Glomerular visceral epithelial cell (primary cell): Measurements from ENCODE around the gene ACAD9.
"Not testable (repeated sequence)": the region's sequence is repeated elsewhere in the genome, so short reads cannot be mapped to it uniquely, and the experiment has no call there.

Source experiments
- DNase-seq: peaks from one replicate; pipeline ENCODE4 v3.0.0-alpha.2; 2016; ENCODE audit errors: extremely low spot score

The ACAD9 gene

DNA sequence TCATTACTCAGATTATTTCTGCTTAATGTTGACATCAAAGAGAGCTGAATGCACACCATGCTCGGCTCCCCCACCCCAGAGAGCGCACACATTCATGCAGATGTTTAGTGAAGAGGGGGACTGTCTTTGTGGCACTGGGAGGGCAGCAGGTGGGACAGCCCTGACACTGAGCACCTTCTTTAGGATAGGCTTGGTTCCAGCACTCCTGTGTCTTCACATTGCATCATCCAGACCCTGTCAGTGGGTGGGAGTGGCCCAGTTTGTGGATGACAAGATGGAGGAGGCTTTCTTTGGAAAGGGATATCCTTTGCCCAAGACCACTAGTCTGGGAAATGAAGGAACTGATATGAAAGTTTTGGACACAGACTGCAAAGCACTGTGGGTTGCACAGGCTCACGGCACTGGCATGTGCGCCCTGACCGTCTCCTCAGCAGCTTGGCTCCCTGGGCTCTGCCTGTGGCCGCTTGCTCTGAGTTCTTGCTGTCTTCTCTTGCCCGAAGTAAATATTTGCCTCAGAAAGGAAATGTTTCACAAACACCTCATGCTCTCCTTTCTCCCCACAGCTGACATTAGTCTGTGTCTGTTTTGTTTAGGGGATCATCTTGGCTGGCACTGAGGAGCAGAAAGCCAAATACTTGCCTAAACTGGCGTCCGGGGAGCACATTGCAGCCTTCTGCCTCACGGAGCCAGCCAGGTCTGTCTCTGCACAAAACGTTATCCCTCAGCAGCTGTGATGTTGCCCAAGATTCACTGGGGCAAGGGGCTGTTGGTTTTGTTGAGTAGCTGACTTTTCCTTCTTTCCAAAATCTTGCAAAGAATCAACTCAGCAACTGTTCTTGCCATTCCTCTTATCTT lies 16.6 kb downstream of the ACAD9 start:
- no peak for DNase-seq

DNA sequence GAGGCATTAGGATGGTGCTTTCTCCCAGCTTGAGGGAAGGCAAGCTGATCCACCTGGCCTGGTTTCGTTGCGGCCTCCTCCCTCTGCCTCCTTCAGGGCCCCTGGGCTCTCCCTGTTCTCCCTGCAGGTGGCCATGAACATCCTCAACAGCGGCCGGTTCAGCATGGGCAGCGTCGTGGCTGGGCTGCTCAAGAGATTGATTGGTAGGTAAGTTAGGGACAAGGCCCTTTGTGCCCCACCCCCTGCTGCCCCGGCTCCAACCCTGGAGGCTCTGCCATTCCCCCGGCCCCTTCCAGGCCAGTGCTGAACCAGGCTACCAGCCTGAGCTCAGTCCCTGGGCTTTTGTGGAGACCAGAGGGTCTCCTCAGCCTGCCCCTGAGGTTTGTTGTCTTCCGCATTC lies 23.0 kb downstream of the ACAD9 start:
- no peak for DNase-seq

DNA sequence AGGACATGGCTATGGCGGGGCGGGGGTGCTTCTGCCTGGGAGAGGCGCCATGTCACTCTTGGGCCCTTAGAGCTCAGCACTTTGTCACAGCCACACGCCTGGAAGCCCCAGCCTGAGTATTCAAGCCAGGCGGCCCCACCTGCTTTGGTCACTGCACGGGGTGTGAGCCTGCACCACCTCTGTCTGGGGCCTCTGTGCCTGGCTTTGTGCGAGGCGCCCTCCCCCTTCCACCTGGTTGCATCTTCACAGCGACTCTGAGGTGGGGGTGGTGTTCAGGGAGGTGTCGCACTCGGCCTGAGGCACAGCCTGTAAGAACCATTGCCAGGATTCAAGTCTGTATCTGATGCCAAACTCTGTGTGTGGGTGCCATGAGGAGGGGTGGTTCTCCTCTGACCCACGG lies 24.1 kb downstream of the ACAD9 start:
- no peak for DNase-seq

GRCh38 chr3:128906031-128906803 lies 26.8 kb downstream of the ACAD9 start:
- DNase-seq, result no peak

DNA sequence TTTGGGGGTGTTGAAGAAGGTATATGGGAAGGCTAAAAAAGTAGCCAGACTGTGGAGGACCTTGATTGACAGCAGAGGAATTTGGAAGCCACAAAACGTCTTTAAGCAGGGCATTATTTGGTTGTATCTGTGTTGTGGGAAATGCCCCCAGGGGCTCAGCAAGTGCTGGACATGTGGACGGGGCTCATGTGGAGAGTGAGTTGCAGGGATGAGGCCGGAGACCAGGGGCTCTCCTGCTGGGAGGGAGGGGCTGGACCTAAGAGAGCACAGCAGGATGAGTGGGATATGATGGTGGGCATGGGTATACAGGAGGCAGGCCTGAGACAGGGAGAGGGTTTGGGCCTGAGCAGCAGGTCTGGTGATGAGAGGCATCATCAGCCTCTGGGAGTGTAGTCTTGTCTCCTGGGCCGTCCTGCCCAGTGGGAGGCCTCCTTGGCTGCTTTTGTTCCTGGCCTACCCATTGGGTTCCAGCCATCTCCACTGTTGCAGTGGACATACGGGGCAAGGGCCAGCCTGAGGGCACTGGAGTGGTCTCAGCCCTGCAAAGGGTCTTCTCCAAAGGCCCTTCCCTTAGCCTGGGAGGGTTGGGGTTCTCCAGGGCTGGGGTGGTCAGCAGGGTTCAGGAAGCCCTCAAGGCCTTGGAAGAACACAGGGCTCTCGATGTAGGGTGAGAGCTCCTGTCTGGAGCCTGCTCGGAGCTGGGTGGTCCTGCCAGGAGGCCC lies 27.5 kb downstream of the ACAD9 start:
- no peak for DNase-seq

DNA sequence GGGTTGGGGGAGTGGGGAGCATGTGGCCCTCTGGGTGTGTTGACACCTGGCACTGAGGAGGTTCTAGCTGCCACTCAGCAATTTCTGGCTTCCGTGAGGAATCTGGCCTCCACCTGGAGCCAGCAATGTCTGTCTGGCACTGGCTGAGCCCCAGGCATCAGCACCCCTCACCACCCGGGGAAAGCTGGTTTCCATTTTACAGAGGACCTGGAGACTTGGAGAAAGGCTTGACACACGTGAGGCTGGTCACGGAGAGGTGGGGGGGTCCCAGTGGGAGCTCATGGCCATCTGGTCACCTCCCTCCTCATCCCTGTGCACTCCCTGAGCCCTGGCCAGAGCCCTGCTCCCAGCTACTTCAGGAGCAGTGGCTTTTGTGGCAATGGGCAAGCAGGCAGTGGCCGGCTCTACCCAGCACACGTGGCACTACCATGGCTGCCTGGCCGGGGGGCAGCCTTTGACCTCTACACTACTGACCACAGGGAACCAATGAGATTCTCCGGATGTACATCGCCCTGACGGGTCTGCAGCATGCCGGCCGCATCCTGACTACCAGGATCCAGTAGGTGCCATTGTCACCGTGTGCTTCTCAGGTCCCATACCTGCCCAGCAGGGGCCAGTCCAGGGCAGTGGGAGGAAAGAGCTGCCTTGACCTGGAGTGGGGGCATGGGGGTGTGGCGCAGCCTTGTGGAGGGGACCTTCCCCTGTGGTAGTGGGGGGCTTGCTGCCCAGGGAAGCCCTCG lies 28.5 kb downstream of the ACAD9 start:
- DNase-seq, result no peak

- no peak for DNase-seq
These were observed 29.5 kb downstream of the ACAD9 start for GRCh38 chr3:128908951-128909350.

- DNase-seq, result no peak
These were observed 30.6 kb downstream of the ACAD9 start for GRCh38 chr3:128910006-128910405.

GRCh38 chr3:128911911-128912310 lies 32.5 kb downstream of the ACAD9 start:
- no peak for DNase-seq

DNA sequence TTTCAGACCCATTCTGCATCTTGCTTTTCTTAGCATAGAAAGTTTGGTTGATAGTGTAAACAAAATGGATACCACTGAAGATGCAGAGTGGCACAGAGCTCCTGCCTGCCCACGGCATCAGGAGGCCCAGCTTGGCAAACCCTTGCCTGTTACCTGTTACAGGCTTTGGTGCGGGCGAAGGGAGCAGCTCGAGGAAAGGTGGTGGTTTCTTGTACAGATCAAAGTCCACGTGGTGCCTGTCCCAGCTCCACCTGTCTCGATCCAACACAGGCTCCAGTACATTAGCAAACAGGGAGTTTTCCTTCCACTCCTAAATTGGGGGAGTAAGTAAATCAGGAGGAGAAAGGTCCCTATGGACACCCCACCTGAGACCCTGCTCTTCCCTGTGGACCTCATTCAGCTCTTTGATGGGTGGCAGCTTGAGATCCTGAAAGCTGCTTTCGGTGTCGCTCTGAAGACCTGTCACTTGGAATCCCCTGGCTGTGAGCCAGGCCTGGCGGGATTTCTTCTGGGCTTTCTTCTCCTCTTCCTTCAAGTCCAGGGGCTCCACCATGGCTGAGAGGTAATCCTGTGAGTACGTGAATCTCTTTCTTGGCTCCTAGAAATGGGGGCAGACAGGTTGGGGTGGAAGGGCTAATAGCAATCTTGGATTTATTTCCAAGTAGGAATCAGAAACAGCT lies 35.7 kb downstream of the ACAD9 start:
- no peak for DNase-seq

DNA sequence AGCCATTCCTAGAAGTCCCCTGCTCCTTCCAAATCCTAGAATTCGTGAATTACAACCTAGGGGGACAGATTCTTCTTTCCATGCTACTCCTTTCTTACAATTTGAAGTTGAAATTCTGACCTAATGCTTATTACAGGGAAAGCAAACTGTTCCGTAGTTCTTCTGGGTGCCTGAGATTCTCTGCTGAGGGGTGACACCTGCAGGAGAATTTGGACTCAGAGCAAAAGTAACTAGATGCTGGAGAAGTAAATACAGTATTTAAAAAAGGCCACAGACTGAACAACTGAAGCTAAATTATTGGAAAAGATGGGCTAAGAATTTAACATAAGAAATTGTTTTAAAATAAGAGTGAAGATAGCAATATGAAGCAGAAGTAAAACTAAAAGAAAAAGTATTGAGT lies 37.9 kb downstream of the ACAD9 start:
- no peak for DNase-seq

DNA sequence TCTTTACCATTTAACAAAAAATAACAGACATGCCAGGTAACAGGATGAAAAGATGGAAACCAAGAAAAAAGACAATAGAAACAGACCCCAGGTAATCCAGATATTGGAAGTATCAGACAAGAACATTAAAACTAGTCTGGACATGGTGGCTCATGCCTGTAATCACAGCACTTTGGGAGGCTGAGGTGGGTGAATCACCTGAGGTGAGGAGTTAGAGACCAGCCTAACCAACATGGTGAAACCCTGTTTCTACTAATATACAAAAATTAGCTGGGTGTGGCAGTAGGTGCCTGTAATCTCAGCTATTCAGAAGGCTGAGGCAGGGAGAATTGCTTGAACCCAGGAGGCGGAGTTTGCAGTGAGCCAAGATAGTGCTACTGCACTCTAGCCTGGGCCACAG lies 40.6 kb downstream of the ACAD9 start:
- no peak for DNase-seq

DNA sequence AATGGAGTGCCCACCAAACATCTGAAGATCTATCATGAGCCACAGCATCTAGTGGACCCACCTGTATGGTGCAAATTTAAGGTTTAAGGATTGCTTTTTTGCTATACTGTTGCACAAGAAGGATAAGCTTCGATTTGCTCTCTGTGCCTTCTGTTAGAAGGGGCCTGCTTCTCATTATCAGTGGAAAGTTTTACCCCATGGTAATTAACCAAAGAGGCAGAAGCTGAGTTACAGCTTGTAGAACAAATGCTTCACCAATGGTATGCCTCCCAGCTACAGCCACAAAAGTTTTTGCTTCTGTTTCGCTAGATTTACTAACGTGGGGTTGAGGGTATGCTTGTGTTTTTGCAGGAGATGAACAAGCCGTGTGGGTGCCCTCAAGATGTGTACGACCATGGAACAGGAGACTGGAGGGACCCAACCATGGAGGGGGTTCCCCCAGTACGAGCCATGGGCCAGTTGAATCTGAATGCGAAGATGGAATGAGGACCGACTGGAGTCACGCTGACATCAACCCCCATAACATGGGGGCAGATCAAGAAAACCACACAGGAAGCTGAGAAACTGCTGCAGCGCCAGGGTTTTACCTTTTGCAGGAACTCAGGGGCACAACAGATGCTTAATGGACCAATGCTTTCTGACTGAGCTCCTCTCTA lies 43.5 kb downstream of the ACAD9 start:
- DNase-seq, result no peak

DNA sequence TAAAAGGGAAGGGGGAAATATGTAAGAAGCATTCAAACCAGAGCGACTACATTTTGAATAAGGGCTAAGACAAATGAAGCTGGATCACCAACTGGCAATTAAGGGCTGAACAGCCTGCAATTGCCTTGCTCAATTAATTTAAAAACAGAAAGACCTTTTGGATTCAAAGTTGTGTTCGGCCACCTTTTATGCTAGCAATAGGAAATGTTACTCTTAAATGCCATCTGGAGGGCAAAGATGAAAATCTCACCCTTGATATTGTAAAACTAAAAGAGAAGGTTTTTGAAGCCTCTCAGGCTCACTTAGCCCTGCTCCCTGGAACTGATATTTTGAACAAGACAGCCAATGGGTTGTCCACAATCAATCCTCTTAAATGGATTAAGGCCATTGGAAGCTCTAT lies 44.2 kb downstream of the ACAD9 start:
- DNase-seq, result no peak

GRCh38 chr3:128923986-128924385 lies 44.6 kb downstream of the ACAD9 start:
- not testable (repeated sequence) for DNase-seq

DNA sequence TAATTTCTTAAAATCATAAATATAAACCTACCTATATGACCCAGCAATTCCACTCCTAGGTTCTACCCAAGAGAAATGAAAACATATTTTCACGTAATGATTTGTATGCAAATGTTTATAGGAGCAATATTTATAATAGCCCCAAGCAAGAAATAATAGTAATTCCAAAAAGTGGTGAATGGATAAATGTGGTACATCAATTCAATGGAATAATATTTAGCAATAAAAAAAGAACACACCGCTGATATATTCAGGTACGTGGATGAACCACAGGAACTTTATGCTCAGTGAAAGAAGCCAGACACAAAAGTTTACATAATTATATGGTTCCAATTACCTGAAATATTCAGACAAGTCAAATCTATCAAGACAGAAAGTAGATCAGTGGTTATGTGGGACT lies 49.9 kb downstream of the ACAD9 start:
- DNase-seq, result no peak

- DNase-seq, result no peak
These were observed 51.6 kb downstream of the ACAD9 start for GRCh38 chr3:128931046-128931445.

GRCh38 chr3:128932516-128933212 lies 53.2 kb downstream of the ACAD9 start:
- no peak for DNase-seq

DNA sequence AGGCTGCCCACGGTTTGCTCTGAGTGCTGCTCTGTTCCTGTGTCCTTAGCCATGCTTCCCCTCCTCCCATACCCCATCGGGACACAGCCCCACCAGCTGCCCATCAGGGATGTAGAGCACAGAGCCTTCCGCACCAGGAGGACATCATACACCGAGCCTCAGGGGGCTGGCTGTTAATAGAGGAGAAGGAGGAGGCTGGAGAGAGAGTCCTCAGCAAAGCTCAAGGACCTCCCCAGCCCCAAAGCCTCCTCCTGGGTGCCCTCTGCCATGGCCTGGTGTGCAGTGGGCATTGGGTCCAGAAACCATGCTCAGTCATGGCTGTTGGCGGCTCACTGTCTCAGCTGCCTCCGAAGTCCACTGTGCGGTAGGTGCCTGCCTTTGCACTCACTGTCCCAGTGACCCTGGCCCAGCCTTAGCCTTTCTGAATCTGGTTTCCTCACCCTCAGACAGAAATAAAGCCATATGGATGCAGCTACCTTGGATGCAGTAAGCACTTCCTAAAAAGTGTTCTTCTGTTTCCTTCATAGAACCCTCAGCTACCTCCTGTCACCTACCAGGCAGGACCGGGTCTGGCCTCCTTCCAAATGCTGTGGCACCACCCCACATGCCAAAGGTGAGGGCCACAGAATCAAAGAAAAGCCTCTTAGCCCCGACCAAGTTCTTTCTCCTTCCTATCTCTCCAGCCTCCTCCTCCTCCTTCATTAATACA lies 53.9 kb downstream of the ACAD9 start:
- no peak for DNase-seq

GRCh38 chr3:128933922-128934253 lies 54.5 kb downstream of the ACAD9 start:
- DNase-seq, result no peak
